Measurements from ENCODE around the gene TLE3.

The TLE3 gene

DNA sequence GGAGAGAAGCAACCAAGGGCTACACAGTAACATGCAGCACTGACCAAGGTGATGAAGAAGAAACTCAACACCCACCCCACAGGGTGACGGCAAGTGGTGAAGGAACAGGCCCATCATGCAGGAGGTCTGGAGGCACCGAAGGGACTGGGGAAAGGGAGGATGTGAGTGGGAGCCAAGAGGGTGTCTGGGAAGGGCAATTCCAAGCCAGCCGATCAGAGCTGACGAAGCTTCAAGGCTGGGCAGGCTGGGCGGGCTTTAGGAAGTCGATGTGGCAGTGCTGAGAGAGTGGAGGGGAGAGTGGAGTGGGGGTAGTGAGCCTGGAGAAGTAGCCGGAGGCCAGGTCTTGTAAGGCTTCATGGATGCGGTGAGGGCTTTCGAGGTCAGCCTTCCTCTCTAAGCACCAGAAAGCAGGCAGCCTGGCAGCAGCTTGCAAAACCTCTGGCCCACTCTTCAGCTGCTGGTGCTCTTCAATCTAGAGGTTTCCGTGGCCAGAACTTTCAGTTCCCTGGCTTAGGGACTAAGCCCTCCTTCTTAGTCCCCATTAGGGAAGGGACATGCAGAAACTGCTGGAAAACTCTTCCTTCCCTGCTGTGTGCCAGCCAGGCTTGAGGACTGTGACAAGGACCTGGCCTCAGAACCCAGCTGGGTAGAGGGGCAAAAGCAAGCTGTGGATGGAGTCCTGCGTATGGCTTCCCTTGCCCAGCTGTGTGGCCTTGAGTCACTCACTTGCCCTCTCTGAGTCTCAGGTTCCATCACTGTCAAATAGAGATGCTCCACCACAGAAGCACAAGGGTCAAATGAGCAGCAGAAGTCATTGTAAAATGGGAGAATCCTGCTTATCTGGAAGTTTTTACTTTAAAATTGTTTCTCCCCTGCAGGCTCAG, 72.1 kb downstream of the TLE3 start:
- no peak for DNase-seq

DNA sequence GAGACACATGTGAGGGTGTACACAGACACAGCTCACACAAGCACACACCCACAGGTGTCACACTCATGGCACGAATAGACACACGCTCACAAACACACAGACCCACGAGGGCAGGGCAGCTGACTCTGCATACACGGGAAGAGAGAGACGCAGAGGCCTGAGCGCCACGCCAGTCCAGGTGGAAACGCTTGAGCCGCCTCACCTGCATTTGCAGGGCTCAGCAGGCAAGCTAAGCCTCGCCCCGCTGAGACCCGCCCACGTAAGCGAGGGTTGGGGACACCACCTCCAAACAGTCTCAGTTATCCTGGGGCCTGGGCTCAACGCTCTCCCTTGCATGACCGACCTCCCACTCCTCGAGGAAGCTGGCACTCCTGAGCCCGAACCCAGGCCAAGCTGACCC, 73.2 kb downstream of the TLE3 start:
- no peak for DNase-seq

GRCh38 chr15:70023769-70024491, 73.8 kb downstream of the TLE3 start:
- DNase-seq = no peak

DNA sequence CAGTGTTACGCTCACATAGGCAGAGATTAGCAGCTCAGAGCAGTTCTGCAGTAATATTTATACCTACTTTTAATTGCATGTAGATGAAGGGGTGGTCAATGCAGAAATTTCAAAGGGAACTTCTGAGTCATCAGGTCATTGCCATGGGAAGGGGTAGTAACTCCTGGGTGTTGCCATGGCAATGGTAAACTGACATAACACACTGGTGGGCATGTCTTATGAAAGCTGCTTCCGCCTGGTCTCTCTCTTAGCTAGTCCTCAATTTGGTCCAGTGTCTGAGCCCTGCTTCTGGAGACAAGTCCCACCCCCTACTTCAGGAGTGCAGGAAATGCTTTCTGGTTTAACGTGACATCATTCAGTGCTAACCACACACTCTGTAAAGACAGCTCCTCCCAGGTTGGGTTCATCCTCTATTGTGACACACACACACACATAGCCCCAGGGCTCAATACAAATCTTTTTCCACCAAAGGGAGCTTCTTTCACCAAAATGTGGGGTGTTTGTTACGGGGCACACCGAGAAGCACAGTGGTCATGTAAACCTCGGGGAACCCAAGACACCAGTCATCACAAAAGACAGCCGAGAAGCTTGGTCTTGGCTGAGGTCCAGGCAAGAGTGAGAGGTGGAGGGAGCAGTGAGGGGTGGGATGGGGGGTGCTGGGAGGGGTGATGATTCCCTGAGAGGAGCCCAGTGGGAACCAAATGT, 74.5 kb downstream of the TLE3 start:
- no peak for DNase-seq

GRCh38 chr15:70020229-70020628, 77.5 kb downstream of the TLE3 start:
- DNase-seq = no peak

DNA sequence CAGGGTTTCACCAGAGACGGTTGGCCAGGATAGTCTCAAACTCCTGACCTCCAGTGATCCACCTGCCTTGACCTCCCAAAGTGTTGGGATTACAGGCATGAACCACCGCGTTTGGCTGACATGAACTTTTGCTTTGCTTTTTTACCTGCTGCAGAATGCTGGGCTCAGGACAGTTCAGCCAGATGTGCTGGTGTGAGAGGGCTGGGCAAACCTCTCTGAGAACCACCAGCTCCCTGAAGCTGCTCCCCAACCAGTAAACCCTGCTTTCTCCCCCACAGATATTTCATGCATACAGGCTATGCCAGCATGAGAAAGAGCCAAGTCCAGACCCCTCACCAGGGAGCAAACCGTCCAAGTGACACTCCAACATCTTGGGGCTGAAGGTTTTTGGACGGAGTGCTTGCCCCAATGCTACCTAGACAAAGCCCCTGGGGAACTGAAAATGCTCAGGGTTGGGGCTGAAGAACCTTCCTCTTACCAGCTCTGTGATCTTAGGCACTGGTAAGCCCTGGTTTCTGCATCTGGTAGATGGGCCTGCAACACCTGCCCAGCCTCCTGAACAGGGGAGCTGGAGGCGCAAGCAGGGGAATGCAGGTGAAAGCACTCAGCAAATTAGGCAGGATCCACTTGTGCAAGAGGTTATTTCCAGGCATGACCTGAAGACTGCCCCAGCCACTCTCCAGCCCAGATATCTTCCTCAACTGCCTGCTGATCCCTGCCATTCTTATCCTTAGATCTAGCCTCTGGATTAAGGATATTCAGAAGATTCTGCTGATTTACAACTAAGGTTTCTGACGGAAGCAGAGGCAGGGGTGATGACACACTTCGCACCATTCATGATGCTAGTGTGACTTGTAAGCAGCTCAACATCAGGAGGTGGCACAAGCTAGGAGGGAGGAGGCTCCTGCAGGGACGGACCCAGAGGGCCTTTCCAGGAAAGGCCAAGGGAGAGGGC, 78.8 kb downstream of the TLE3 start:
- no peak for DNase-seq

- no peak for DNase-seq
These were observed 79.9 kb downstream of the TLE3 start for GRCh38 chr15:70017801-70018200.

GRCh38 chr15:70017025-70017424, 80.7 kb downstream of the TLE3 start:
- DNase-seq = no peak

DNA sequence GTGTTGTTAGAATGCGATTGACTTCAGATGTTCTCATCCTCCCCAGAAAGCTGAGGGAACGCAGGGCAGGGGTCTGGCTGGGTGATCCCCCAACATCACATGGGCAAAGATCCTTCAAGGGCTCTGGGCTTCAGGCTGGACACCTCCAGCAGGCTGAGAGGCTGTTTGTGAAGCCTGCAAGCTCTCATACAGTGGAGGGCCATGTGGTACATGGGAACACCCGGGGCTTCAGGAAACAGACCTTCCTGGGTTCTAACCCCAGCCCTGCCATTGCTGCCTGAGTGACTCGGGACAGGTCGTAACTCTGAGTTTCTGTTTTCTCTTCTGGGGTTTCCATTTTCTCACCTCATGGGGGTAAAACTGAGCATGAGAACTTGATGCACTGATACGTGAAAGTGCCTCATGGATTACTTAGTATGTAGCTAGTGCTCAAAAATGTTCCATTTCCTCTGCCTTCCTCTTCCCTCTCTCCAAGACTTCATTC, 81.2 kb downstream of the TLE3 start:
- DNase-seq = no peak

- no peak for DNase-seq
These were observed 82.7 kb downstream of the TLE3 start for GRCh38 chr15:70014860-70015490.

GRCh38 chr15:70014331-70014730, 83.4 kb downstream of the TLE3 start:
- no peak for DNase-seq

GRCh38 chr15:70013656-70014313, 83.9 kb downstream of the TLE3 start:
- no peak for DNase-seq

DNA sequence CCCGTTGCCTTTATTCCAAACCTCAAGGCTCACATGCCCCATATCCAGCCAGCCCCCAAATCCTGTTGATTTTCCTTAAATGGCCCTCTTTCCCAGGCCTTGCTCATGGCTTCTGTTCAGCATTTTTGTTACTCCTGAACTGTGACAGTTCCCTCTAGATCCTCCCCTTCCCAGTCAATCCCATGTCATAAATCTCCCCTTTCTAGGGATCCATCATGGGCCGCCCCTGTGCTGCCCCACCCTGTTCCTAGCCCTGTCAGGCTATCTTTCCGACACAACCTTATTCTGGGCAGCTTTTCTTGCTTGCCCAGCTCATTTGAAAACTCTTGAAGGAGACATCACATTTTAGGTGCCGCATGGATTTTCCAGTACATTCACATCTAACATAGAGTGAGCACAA, 84.8 kb downstream of the TLE3 start:
- DNase-seq = no peak

DNA sequence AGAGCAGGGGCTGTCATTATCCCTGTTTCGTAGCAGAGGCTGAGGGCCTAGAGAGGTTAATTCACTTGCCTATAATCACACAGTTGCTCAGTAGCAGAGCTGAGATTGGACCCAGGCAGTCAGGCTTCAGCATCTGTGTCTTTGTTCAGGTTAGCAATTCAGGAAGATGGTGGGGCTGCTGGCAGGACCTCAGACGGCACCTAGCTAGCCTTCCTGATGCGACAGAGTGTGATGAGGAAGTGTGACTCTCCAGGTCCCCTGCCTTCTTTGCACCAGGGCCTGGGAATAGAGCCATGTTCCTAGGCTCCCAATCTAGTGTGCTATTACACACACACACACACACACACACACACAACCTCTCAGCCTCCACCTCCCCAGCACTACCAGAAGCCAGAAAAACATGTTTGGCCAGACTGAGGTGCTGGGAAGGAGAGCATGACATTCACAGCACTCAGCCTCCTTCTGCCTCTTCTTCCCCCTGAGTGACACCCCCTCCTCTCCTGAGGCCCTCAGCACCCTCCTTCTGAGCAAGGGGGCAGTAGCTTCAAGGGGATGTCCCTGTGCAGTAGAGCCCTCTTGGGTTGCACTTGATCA, 88.9 kb downstream of the TLE3 start:
- no peak for DNase-seq

- DNase-seq = no peak
These were observed 91.2 kb downstream of the TLE3 start for GRCh38 chr15:70006259-70007147.

- no peak for DNase-seq
These were observed 92.9 kb downstream of the TLE3 start for GRCh38 chr15:70004826-70005225.

GRCh38 chr15:70002897-70003296, 94.8 kb downstream of the TLE3 start:
- no peak for DNase-seq

GRCh38 chr15:70001859-70002258, 95.9 kb downstream of the TLE3 start:
- no peak for DNase-seq

- no peak for DNase-seq
These were observed 98.2 kb downstream of the TLE3 start for GRCh38 chr15:69999392-70000085.

All from SHP77 treated with DMSO at 0.1 percent for 48 hours (cell line).